ENCODE data around the gene LEFTY2.
"Not testable (repeated sequence)": the region's sequence is repeated elsewhere in the genome, so short reads cannot be mapped to it uniquely, and the experiment has no call there.

The LEFTY2 gene

GRCh38 chr1:225953315-225953714, 12.3 kb upstream of the LEFTY2 start:
- no peak for DNase-seq

DNA sequence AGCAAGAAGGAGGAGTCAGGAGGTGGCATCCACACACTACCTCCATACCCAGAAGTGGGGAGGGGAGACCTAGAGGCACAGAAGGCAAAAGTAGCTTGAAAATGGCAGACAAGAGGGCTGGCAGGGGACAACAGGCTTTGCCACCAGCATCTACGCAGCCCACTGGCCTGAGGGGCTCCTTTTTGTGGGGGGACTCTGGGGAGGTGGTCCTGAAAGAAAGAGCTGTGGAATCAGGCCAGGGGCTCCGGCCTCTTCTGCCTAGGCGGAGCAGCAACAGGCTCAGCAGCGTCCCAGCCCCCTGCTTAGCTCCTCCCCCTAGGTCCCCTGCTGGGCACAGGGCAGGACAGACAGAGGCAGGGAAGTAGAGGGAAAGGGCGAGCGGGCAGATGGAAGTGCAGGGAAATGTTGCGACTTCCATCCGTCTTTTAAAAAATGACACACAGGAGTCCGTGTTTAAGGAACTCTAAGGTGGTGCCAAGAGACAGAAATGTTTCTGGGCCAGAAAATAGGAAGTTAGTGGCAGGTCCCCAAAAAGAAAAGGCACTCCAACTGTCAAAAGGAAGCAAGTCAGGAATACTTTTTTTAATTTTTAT, 10.0 kb upstream of the LEFTY2 start:
- DNase-seq: no peak

DNA sequence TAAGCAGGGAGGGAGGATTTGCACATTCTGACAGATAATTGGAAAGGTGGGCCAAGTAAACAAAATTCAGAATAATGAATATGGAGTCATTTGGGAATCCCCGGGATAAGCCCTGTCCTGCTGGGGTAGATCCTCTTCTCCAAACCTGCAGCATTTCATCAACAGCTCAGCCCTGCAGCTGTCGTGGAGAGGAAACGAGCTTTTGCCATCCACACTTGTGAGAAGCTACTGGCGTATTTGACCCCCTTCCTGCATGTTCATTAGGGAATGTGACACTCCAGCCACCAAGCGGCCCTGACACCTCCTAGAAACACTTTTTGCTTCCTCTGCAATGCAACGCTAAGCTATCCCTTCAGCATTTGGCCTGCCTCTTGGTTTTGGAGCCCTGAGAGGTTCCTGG, 8.0 kb upstream of the LEFTY2 start:
- DNase-seq: no peak

GRCh38 chr1:225946803-225947202, 5.8 kb upstream of the LEFTY2 start:
- DNase-seq: no peak

DNA sequence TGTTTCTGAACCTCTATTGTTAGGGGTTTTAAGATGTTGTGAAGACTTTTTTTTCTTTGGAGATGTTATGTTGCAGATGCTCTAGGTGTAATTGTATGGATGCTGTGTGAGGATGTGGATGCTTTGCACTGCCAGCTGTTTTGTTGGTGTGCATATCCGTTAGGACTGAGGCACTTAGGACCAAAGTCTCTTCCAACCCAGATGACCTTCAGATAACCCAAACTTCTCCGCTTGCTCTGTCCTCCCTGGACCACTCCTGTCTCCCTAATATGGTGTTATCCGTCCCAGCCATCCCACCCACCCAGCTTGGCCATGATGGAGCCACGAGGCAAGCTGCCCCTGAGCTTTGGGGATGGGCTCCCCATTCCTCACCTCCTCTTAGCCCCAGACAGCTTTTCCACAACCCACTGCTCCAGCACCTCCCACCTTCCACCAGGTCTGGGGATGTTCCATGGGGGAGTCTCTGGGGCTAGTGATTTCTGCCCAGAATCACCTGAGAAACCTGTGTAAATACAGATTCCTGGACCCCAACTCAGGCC, 5.1 kb upstream of the LEFTY2 start:
- no peak for DNase-seq

- DNase-seq: no peak
Measured at GRCh38 chr1:225945564-225945963, 4.5 kb upstream of the LEFTY2 start.

DNA sequence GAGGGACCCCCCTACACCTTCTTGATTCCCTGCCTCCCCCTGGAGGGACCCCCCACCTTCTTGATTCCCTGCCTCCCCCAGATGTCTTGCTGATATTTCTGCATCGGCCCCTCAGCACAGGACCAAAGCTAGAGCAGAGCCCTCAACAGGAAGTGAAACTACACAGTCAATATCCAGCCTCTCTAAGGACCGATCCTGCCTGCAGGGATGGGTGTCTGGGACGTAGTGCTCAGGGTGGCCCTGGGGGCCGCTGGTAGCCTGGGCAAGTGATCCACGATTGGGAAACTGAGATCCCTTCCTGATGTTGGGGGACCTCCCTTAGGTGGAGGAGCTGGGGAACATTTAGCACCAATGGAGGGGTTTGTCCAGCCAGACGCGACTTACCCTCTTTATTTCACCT, 3.9 kb upstream of the LEFTY2 start:
- no peak for DNase-seq

- DNase-seq: no peak
Measured at GRCh38 chr1:225944387-225944786, 3.4 kb upstream of the LEFTY2 start.

- no peak for DNase-seq
Measured at GRCh38 chr1:225943582-225943981, 2.6 kb upstream of the LEFTY2 start.

GRCh38 chr1:225942574-225942973, 1.6 kb upstream of the LEFTY2 start:
- no peak for DNase-seq

DNA sequence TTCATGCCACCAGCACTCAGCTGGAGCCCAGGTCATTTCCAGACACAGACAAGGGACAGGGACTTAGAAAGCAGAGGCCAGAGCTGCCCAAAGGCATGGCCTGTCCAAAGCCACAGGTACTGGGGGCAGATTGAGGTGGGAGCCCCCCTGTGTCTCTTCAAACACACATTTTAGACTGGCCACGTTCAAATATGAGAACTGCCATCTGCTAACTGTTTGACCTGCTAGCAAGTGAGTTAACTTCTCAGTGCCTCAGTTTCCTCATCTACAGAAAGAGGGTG, 862 bp upstream of the LEFTY2 start:
- DNase-seq: no peak

DNA sequence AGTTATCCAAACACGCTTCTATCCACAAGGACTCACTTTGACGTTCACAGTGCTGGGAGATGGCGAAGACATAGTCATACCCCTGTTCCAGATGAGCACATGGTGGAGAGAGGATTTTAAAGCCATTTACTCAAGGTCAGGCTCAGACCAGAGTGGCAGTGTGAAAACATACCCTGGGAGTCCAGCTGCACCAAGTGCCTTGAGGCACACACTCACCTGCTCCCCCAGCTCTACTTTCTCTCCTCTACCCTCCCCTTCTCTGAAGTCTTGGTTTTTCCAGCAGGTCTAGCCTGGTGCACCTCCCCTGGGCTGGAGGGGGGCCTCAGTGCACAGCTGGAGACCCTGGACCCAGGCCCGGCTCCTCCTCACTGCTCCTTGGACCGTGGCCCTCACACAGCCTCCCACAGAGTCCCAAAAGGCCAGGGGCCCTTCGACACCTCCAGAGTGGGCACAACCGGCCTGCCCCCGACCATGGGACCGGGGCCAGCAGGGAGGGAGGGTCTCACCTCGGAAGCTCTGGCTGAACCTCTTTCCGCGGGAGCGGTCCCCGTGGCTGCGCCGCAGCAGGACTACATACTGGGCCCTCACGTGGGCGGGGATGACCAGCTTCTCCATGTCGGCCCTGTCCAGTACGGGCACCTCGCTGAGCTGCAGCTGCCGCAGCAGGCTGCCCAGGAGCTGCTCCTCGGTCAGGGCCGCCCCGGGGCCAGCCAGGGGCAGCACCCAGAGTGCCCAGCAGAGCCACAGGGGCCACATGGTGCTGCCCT, 452 bp downstream of the LEFTY2 start:
- DNase-seq: no peak

GRCh38 chr1:225939939-225940310, 1.1 kb downstream of the LEFTY2 start:
- not testable (repeated sequence) for DNase-seq

- DNase-seq: peak; percentile 74
Measured at GRCh38 chr1:225939097-225939938, 1.7 kb downstream of the LEFTY2 start.

GRCh38 chr1:225937048-225937968, 3.7 kb downstream of the LEFTY2 start:
- DNase-seq: no peak

- no peak for DNase-seq
Measured at GRCh38 chr1:225936523-225936922, 4.5 kb downstream of the LEFTY2 start.

DNA sequence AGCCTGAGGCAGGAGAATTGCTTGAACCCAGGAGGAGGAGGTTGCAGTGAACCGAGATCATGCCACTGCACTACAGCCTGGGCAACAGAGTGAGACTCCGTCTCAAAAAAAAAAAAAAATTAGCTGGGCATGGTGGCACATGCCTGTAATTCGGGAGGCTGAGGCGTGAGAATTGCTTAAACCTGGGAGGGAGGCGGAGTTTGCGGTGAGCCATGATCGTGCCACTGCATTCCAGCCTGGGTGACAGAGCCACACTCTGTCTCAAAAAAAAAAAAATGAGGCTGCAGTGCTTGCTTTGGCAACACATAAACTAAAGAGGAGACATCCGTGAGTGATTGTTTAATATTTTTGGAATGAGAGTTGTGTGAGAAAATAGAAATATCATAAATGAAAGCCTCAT, 4.9 kb downstream of the LEFTY2 start:
- not testable (repeated sequence) for DNase-seq

GRCh38 chr1:225934711-225935110, 6.3 kb downstream of the LEFTY2 start:
- no peak for DNase-seq

GRCh38 chr1:225933072-225933471, 7.9 kb downstream of the LEFTY2 start:
- DNase-seq: no peak

DNA sequence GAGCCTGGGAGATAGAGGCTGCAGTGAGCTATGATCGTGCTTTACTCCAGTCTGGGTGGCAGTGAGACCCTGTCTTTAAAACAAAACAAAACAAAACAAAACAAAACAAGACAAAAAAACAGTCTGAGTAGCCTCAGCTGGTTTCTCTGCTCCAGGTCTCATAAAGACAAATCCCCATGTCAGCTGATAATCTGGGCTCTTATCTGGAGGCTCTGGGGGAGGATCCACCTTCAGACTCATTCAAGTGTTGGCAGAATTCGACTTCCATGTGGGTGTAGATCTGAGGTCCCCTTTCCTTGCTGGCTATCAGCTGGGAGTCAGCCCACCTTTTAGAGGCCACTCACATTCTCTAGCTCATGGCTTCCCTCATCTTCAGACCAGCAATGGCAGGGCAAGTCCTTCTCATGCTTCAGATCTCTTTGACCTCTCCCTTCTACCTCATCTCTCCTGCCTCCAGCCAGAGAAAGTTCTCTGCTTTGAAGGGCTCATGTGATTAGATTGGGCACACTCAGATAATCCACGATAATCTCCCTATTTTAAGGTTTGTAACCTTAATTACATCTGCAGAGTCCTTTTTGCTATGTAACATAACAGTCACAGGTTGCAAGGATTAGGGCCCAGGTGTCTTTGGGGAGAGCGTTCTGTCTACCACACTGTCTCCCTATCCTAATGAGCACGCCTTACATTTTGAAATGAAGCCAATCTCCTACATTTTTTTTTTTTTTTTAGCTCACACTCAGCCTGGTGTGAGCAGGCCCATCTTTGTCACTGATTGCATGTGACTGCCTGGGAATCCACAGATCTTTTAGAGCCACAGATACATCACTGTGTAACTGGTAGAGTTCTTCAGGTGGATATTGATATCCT, 9.5 kb downstream of the LEFTY2 start:
- no peak for DNase-seq

DNA sequence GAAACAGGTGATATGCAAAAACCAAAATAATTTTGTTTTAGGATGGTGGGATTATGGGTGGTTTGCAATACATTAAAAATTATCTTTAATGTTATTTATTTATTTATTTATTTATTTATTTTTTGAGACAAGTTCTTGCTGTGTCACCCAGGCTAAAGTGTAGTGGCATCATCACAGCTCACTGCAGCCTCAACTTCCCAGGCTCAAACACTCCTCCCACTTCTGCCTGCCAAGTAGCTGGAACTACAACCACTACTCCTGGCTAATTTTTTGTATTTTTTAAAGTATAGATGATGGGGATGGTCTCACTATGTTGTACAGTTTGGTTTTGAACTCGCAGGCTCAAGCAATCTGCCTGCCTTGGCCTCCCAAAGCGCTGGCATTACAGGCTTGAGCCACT, 10.5 kb downstream of the LEFTY2 start:
- no peak for DNase-seq

- not testable (repeated sequence) for DNase-seq
Measured at GRCh38 chr1:225929462-225929861, 11.6 kb downstream of the LEFTY2 start.

All from islet precursor cell (in vitro differentiated cells).